GM21786 (cell line): ENCODE results near the gene ANAPC1.
"Not testable (repeated sequence)": the region's sequence is repeated elsewhere in the genome, so short reads cannot be mapped to it uniquely, and the experiment has no call there.

ENCODE experiments used
- ATAC-seq: cut with Tn5 transposase; IDR thresholded peaks from one replicate; pipeline ENCODE4 v1.9.1; 2021; ENCODE audit not compliant: unreplicated experiment

The ANAPC1 gene

DNA sequence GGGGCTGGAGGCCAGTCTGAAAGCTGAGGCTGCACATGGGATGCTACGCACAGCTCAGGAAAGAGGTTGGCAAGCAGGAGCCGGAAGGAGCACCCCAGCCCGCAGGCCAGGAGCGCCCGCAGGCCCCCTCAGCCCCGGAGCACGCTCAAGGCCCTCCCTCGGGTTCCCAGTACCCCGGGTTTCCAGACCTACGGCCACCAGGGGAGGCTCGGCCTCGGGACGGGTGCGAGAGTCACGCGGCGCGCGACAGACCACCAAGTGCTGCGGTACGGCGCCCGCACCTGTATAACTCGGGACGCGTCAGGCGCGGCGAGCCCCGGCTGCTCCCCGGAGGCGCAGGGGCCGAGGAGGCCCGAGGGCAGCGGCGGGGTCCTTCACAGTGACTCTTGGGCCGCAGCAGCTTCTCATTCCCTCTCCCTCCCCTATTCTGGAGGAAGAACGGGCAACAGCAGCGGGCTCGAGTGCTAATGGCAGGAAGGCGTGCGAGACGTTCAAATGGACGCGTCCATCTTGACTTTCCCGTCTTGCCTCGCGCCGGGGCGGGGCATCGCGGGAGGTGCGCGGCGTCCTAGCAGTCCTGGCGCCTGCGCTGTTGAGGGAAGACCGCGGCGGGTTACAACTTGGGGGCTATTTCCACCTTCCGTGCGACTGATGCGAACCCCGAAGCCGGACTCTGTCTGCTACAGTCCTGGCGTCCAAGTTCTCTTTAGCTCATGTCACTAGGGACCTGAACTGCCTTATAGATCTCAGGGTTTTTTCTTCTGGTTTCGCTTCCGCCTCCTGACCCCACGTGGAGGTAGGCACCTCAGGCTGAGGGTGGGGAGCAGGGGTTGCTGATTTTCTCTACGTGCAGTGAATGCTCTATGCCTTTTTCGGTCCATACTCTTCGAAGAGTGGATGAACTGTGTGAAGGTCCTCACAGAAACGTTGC, at the start of gene ANAPC1:
Gene ANAPC1 (minus strand): TSS at position 533 of the 931 bp plus-strand sequence. CDS start 3,368 bp downstream, outside the sequence.
- peak; percentile 78 for ATAC-seq

DNA sequence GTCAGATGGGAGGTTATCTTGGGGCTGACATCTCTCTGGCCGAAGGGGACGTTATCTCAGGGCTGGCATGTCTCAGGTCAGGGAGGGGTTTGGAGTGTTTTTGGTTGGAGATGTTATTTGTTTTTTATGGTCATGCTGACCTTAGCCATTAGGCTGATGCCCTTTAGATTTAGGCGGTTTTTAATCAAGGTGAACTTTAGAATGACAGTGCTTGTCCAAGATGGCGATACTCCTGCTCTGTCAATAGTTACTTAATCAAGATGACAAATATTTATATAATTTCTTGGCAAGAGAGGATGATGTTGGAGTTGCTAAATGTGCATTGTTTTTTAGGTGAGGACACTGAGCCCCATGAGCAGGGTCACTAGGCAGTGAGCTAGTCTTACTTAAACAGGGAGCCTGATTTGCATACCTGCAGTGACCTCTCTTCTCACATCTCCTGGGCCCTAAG, 48.9 kb upstream of the ANAPC1 start:
- ATAC-seq = no peak

DNA sequence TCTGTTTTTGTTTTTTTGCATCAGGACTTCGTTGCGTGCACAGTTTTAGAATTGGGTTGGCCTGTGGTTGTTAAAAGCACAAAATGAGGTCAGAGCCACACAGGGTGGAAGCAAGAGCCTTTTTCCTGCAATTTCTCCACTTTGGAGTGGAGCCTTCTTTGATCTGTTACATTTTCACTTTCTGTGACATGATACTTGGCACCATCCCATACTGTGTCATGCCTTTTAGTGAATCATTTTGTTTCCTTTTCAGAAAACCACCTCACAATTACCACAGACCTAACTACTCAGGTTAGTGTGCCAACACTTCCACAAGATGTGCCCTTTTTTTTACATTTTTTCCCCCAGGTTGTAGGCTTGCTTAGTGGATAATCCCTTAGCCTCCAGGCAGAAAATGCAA, 46.9 kb upstream of the ANAPC1 start:
- no peak for ATAC-seq

GRCh38 chr2:111930409-111930808, 46.4 kb upstream of the ANAPC1 start:
- ATAC-seq = no peak

GRCh38 chr2:111927723-111928122, 43.7 kb upstream of the ANAPC1 start:
- no peak for ATAC-seq

DNA sequence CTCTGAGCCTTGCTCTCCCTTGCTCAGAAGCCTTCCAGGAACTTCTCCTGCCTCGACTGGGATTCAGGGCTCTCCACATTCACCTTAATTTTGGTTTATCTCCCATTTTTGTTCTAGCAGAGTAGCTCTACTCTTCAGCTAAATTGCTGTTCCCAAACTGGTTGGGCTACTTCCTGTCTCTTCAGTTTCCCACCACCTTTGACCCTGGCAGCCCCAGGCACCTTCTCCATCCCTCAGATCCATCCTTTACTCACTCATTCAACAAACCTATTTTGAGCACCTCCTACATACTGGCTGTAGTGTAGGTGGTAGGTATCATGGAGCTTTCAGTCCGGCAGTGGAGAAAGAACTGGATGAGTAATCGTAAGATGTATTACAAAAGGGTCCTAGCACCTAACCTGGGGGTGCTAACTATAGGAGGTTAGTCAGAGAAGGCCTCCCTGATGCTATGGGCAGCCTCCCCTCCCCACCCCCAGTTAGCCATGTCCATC, 40.7 kb upstream of the ANAPC1 start:
- ATAC-seq = no peak

DNA sequence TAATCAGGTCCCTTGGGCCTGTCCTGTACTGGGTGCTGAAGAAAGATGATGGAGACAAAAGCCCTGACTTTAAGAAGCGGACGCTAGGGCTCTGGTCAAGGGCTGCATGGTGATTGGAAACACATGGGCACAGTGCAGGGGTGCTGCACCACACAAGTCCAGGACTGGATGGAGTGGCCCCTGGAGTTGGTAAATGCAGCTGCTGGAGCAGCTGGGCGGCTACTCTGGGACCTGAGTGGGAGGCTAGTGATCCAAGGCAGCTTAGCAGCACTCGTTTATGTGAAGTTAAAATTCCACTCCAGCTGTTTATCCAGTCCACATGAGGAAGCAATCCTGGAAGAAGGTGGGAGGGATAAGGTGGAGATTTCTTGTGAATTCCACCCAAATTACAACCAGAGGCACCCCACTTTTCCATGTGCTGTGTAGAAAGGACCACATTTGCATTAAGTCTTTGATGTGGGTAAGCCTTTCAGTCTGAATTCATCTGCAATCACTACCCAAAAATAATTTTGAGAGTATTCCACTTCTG, 39.3 kb upstream of the ANAPC1 start:
- ATAC-seq = no peak

GRCh38 chr2:111919794-111920608, 36.0 kb upstream of the ANAPC1 start:
- ATAC-seq = no peak

DNA sequence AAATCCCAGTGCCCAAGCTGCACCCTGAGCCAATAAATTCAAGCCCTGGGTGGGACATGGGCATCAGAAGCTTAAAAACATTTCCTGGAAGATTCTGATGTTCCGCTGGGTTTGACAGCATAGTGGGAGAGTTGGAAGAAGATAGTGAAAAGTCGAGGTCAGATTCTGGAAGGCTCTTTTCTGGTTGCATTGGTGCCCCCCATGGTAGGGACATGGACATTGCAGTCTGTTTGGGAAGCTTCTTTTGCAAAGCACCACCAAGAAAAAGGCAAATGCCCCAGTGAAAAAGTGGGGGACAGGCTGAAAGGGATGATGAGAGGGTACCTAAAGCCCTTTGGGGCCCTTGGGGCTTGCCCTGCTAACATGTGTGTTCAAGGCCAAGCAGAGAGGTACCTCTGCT, 35.4 kb upstream of the ANAPC1 start:
- ATAC-seq = no peak

GRCh38 chr2:111918383-111918806, 34.4 kb upstream of the ANAPC1 start:
- no peak for ATAC-seq

DNA sequence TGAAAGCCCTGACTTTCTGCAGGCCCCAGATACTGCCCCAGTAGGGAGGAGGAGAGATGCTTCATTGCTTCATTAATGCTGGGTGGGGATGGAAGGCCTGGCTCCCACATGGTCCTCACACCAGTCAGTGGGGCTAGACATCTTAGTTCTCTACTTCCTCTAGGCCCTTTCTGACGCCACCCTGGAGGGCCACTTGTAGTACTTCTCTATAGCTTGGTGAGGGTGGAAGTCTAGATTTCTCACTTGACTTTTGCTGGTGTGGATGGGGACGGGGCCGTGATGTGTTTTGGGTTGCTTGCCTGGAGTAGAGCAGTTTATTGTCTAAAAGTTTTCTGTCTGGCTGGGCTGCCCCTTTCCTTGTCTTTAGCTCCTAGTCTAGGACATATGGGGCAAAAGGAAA, 33.1 kb upstream of the ANAPC1 start:
- no peak for ATAC-seq

DNA sequence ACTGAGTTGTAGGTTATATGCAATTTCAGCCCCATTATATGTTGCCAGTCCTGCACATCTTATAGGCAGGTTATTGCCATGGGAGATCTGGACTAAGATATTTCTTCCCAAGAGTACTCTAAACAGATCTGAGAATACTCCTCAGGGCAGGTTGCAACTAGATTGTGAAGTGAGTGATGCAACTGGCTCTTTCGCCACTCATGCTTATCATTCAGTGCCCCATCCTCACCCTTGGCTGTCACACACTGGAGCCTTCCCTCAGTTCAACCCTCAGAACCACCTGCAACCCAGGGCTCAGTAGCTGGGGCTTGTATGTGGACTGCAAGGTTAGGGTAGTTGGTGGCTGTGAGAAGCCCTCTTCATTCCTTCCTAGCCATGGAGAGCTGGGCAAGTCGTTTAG, 28.6 kb upstream of the ANAPC1 start:
- ATAC-seq = no peak

GRCh38 chr2:111911295-111911977, 27.4 kb upstream of the ANAPC1 start:
- ATAC-seq = not testable (repeated sequence)

- no peak for ATAC-seq
These were observed 26.8 kb upstream of the ANAPC1 start for GRCh38 chr2:111910609-111911277.

GRCh38 chr2:111909997-111910396, 26.0 kb upstream of the ANAPC1 start:
- not testable (repeated sequence) for ATAC-seq

- ATAC-seq = no peak
These were observed 25.1 kb upstream of the ANAPC1 start for GRCh38 chr2:111909079-111909478.

GRCh38 chr2:111908578-111908977, 24.6 kb upstream of the ANAPC1 start:
- ATAC-seq = no peak

DNA sequence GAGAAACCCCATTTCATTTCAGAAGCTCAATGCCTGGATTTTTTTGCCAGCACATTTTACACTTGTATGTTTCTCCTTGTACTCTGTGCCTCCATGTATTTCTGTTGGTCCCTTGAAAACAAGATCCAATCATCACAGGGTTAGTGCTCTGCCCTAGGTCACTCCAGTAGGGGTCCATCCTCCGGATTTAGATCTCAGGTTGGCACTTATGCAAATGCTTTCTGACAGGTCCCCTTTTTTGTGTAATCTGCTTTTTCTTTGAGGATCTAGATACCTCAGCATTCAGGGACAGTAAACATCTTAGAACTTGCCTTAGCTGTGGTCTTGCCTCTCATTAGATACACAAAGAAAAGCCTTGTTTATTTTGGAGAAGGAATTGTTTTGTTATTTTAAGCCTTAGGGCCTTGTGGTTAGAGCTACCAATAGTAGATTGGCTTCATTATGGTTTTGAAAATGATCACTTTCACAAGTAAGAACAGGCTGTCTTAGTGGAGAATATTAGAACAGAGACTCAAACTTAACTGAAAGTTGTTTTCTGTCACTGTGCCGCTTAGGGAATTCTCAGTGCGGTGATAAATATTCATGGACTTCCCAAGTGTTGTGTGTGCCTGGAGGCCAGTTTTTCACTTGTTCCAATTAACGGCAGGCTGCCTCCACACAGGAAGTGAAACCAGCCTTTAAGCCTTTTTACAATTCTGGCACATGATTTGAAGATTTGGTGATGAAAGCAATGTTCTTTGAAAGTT, 22.2 kb upstream of the ANAPC1 start:
- ATAC-seq = peak; percentile 56

GRCh38 chr2:111905475-111905869, 21.5 kb upstream of the ANAPC1 start:
- not testable (repeated sequence) for ATAC-seq
